Stimulated activated naive CD4-positive, alpha-beta T cell (primary cell): Measurements from ENCODE around the gene TRIM71.

Experiments used
- DNase-seq, 6 experiments: peaks; one replicate each; lab custom pipeline; 2025; lab: John Stamatoyannopoulos, UW

The TRIM71 gene

DNA sequence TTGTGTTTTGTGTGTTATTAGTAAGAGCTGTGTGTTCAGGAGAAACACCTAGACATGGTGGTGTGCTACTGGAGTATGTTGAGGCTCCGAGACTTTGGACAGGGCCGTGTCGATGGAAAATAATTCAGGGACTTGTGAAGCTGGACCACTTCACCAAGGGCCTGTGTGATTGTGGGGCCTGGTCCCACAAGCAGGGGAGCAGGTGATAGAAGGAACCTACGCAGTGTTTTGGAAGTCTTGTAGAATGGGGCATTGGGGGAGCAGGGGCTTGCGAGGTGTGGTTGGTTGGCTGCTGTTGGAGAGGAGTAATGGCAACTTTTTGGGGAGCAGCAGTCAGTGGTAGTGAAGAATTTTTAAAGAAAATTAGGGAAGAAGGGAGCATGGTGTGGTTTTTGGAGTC, 48.7 kb downstream of the TRIM71 start:
- no peak for DNase-seq

GRCh38 chr3:32867954-32868353, 50.2 kb downstream of the TRIM71 start:
- no peak for DNase-seq

DNA sequence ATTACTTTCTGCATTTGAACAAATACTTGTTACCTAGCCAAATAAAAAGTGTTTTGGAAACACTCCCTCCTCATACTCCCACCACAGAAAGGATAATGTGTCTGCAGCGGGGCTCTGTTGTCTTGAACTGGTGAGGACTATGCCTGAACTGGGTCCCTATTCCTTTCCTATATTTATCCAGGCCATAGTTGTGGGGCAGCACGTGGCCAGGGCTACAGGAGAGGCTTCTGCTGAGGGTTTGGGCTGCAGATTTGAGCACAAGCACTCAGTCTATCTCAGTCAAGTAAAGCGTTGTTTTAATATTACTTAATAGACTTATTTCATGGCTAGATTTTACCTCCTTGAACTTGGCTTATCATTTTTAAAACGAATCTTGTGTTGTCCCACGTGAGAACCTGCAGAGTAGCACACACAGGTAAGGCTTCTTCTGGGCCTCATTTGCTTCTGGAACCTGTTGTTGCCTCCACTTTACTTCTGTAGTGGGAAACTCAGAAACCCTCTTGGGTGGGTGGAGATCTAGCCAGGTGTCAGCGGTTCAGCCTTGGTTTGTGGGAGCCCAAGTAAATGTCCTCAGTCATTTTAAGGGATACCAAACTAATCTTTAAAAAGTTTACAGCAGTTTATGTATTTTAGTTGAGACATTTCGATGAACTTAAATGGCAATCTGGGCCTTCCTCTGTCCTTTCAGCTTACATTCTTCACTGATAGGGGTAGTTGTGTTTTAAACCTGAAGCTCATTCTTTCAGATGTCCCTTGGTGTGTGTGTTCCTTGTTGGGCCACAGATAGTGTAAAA, 51.1 kb downstream of the TRIM71 start:
- DNase-seq: no peak

DNA sequence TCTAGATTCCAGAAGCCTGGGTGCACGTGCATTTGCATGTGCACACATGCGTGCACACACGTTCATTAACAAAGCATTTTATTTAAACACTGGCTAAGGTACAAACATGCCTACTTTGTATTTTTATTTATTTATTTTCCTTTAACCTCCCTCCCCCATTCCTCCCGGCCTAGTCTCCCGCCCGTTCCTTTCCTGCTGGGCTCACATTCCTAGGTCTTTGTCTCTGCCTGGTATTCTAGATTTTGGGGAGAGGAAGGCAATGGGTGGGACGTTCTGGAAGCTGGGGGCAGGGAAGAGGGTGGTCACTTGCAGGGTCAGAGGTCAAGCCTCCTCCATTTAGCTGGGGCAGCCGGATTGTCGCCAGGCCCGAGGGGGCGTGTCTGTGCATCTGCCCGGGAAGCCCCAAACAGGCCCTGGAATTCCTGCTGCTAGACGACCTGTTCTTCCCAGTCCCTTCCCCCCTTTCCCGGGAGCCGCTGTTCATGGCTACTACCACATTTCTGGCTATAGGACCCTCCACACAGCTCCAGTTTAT, 51.8 kb downstream of the TRIM71 start:
- no peak for DNase-seq

DNA sequence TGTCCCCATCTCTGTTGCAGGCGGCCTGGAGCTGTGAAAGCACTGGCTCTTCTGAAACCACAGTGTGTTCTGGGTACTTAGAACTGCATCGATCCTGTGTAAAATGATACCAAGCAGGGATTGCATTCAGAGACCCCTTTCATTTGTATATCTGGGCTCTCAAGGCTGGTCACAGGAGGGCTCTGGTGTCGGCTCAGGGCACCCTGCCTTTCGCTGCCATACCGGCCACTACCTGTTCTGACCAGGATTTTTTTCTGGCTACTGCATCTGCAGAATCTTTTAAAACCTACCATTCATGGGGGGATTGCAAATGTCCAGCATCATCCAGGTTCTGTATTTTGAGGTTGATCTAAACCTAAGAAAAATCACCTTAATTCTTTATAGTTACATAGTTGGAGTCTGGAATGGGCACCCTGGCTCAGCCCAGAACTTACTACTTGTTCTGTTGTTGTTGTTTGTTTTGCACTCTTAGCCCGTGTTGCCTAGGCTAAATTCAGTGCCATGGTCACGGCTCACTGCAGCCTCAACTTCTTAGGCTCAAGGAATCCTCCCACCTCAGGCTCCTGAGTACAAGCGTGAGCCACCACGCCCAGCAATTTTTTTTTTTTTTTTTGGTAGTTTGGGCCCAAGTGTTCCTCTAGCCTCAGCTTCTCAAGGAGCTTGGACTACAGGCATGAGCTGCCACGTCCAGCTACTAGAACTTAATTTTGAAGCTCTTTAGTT, 52.7 kb downstream of the TRIM71 start:
- no peak for DNase-seq

DNA sequence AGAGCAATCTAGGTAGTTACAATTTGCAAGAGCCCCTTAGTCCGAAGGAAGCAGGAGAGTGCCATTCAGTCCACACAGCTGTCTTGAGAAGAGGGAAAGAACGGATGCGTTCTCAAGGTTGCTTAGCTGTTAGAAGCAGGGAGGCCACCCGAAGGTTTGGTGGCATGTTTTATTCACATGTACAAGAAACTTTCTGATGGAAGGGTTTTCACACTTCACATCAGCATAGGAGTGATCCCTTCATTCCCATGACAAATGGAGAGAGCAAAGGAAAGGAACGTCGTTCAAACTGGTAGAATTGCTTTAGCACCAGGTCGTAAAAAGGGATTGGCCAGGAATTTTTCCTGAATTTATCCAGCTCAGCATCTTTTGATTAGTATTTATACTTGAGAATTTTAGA, 53.5 kb downstream of the TRIM71 start:
- no peak for DNase-seq

DNA sequence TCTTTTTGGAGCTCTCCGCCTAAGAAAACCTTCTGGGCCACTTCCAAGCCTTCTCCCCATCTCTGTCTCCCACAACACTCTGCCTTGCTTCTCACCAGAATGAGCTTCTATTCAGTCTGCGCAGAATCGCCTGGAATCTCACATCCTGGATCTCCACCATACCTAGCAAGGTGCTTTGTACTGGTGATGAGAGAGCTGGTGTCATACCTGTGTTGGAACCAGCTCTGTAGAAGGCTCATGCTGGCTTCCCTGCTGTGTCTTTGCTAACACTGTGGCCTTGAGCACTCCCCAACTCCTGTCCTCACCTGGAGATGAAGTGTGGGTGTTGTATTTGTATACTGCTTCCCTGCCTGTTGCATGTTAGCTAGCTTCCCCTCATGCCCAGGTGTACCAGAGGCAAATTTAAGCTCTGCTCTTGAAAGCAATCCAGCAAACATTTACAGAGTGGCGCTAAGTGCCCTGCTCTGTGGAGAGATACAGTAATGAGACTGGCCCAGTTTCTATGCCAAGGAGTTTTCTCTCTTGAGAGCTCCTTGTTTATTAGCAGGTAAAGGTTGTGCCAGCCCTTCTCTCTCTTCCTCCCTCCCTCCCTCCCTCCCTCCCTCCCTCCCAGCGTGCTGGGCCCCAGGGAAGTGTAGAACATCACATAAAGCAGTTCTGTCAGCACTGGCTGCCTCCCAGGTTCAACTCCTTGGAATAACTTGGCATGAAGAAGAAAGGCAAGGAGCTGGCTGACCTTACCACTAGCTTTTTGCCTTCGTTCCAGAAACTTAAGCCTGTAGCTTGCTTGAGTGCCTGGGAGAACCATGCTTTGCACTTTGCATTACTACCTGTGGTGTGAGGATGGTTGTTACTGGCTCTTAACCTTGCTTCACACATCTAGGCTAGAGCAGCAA, 54.9 kb downstream of the TRIM71 start:
- DNase-seq: no peak

DNA sequence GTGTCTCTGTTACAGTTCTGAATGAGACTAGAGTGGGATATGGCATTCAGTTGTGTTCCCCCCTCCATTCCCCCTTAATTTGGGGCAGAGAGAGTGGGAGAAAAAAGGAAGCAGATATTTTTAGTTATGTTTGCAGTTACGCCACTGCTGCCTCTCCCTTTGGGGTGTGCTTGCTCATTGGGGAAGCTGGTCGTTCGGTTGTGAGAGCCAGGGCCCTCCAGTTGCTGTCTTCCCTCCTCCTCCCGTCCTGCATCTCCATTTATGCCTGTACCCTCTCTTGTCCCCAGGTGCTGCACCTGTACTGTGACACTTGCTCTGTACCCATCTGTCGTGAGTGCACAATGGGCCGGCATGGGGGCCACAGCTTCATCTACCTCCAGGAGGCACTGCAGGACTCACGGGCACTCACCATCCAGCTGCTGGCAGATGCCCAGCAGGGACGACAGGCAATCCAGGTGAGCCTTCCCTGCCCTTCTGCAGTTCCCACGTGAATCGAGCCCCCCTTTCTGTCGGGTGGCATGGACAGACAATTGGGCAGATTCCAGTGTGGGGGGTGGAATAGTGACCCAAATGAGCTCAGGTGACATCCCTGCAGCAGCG, 55.8 kb downstream of the TRIM71 start:
- DNase-seq: no peak

GRCh38 chr3:32876920-32877319, 59.1 kb downstream of the TRIM71 start:
- no peak for DNase-seq

DNA sequence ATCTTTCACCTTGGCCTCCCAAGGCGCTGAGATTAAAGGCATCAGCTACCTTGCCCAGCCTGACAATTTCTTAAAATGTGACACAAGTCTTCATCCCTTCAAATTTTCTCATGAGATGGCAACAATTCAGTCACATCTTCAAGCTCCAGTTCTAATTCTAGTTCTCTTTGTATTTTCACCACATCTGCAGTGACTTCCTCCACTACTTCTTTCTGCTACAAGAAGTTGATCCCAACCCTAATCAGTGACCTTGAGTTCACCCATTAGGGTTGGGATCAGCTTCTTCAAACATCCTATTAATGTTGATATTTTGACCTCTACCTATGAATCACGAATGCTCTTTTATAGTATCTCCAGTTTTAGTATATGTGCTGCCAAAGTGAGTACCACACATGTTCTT, 59.8 kb downstream of the TRIM71 start:
- DNase-seq: no peak

- no peak for DNase-seq
These were observed 62.4 kb downstream of the TRIM71 start for GRCh38 chr3:32880225-32880624.

DNA sequence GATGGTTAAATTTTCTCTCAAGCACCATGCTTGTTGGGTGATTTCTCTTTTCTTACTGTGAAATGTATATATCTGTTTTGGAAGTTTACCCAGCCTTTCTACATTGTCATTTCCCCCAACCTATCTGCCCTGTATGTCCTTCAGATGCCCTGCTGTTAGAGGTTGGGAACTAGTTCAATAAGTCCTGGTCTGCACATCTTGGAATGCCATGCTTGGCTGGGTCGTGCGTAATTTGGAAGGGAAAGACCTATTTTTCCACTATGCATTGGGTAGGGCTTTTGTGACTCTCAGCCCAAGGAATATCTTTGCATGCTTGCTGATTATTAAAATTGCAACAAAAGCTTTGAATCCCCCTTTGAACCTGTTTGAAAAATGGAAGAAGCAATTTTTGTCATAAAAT, 63.8 kb downstream of the TRIM71 start:
- no peak for DNase-seq

DNA sequence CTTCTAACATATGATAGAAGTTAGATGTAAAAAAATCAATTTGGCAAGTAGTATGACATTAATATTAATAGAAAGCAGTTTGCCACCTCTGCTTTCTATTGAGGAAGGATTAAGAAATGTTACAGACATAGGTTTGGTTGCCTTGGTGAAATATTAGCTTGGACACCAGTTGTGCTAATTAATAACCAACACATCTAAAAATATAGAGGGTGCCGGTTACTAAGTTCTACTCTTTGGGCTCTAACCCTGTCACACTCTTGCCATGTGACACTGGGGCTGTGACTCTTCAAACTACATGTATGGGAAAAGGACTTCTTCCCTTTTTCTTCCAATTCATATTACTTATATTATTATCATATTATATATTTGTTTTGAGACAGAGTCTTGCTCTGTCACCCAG, 64.4 kb downstream of the TRIM71 start:
- no peak for DNase-seq

DNA sequence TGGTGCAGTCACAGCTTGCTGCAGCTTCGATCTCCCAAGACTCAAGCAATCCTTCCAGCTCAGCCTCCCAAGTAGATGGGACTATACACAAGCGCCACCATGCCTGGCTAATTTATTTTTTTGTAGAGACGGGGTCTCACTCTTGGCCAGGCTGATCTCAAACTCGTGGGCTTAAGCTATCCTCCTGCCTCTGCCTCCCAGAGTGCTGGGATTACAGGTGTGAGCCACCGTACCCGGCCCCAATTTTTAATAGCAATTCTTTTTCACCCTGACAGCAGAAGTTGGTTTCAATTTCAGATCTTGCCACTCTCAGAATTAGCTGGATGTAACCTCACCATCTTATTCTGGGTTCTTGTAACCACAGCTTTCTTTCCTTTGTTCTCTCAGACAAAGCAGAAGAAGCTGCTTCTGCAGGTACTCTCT, 64.8 kb downstream of the TRIM71 start:
- peak in 1 of 6 experiments; percentile 2 for DNase-seq

DNA sequence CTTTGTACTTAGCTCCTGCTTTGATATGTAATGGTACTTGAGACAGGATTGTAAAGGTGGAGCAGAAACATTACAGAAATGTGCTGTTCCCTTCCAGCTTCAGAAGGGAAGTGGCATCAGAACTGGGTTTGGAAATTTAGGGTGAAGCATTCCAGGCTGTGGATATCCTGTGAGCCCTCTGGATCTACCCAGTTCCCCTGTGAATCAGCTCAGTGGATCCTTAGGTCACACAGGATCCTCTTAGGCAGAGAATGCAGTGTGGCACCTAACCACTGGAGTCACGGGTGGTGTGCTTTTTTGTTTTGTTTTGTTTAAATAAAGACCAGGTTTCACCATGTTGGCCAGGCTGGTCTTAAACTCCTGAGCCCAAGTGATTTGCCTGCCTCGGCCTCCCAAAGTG, 66.0 kb downstream of the TRIM71 start:
- no peak for DNase-seq

DNA sequence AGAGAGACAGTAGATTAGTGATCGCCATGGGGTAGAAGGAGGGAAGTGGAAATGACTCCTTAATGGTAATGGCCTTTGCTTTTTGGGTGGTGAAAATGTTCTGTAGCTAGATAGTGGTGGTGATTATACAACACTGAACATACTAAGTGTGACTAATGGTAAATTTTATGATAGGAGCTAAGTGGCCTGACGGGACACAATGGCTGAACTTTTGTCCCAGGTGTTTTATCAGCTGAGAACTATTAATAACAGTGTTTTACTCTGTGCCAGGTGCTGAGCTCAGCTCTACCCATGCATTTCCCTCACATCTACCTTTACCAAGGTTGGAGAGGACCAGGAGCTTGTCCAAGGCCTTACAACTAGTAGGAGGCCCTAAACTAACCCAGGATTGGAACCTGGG, 66.8 kb downstream of the TRIM71 start:
- DNase-seq: no peak

DNA sequence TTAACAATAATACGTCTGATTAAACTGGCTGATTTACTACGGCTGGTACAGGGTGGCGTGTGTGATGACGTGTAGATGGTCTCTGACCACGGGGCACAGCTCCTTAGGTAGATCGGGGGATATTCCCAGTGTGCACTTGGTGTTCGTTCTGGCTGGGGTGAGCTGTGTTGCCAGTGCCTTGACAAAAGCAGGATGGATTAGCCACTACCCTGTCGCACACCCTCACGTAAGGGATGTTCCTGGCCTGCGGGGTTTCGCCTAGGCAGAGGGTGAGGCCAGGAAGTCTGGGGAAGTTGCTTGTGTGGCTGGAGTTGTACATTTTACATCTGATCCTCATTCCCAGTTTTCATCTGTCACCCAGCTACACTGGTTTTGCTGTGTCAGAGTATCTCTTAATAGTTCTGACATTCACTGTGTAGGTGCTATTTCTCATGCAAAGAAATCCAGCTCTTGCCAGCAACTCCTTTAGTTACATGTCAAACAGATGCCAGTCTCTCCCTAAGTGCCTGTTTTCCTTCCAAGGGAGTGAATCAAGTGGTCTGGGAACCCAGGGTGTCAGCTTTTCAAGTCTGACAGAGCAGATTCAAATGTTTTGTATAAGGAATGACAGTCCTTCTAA, 67.6 kb downstream of the TRIM71 start:
- no peak for DNase-seq

GRCh38 chr3:32886296-32886695, 68.5 kb downstream of the TRIM71 start:
- no peak for DNase-seq

GRCh38 chr3:32886911-32887310, 69.1 kb downstream of the TRIM71 start:
- no peak for DNase-seq

DNA sequence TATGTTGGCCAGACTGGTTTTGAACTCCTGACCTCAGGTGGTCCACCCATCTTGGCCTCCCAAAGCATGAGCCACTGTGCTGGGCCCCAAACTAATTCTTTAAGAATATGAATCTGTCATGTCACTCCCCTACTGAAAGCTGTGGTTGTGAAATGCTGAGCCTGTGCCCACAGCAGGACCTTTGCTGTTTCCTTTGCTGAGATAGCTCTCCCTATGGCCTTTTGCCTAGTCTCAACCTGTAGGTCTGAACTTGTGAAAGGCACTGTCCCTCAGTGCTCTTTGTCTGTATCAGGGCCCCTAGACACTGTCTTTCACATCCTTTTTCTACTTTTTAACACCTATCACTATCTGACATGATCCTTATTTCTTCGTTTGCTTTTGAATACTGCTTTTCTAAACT, 70.9 kb downstream of the TRIM71 start:
- DNase-seq: no peak
